Measurements from ENCODE around the gene RAP1A.
A peak's percentile ranks its signal among the peaks of the same experiment; 100 is the strongest.
"Not testable (repeated sequence)": the region's sequence is repeated elsewhere in the genome, so short reads cannot be mapped to it uniquely, and the experiment has no call there.

Gene RAP1A

DNA sequence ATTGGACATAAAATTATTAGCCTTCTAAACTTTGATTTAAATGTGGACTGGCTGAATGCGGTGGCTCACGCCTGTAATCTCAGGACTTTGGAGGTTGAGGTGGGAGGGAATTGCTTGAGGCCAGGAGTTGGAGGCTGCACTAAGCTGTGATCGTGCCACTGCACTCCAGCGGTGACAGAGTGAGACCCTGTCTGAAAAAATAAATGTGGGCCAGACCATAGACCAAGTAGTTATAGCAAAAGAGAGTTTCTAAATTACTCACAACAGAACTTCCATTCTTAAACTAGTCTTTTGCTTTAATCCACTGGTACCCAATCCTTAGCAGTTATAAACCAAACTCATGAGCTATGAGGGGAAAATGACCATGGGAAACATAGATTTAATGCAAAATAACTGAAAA is 35.2 kb downstream of the RAP1A start:
- no peak for DNase-seq (ENCODE audit: low read depth)

DNA sequence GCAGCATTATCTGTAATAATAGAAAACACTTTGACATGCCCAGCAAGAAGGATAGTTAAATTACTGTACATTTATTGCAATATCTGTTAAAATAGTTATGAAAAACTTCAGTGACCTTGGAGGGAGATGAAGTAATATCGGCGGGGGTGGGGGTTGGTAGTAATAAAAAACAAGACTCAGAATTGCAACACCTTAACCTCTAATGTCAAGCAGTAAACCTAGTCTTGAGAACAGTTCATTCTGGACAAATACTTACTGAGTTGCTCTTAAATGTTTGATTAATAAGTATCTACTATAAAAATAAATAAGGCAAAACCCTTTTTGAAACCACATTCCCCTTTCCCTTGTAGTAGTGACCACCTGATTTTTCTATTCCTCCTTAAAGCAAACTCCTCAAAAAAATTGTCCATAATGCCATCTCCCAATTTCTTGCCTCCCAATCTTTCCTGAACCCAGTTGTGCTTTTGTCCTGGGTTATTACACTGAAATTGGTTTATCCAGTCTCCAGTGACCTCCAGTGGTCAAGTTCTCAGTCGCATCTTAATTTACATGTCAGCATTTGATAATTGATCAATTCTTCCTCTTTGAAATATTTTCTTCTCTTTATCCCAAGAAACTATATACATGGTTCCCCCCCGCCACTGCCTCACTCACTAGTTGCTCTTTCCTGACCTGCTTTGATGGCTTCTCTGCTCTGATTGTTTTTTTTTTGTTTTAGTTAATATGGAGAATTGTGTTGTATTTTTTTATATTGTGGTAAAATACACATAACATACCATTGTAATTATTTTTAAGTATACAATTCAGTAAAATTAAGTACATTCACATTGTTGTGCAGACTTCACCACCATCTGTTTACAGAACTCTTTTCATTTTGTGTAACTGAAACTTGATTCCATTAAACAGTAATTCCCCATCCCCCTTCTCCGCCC is 36.8 kb downstream of the RAP1A start:
- peak; percentile 29 for DNase-seq (ENCODE audit: low read depth)
- H3K4me3 ChIP-seq (ENCODE audit: low read depth, low read length) = no peak overlapping the region

More for the DNA sequence above, 35.2 kb downstream of the RAP1A start:
- H3K4me3 ChIP-seq (ENCODE audit: low read depth, low read length) = no peak overlapping the region

DNA sequence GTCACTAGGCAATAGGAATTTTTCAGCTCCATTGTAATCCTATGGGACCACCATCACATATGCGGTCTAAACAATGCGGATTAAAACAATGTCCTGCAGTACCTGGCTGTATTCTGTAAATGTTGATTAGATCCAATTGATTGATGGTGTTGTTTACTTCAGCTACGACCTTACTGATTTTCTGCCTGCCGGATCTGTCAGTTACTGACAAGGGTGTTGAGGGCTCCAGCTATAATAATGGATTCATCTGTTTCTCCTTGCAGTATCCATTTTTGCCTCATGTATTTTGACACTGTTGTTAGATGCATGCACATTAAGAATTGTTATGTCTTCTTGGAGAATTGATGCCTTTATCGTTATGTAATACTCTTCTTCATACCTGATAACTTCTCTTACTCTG is 39.0 kb downstream of the RAP1A start:
- H3K4me3 ChIP-seq (ENCODE audit: low read depth, low read length) = no peak overlapping the region
- DNase-seq (ENCODE audit: low read depth) = no peak

DNA sequence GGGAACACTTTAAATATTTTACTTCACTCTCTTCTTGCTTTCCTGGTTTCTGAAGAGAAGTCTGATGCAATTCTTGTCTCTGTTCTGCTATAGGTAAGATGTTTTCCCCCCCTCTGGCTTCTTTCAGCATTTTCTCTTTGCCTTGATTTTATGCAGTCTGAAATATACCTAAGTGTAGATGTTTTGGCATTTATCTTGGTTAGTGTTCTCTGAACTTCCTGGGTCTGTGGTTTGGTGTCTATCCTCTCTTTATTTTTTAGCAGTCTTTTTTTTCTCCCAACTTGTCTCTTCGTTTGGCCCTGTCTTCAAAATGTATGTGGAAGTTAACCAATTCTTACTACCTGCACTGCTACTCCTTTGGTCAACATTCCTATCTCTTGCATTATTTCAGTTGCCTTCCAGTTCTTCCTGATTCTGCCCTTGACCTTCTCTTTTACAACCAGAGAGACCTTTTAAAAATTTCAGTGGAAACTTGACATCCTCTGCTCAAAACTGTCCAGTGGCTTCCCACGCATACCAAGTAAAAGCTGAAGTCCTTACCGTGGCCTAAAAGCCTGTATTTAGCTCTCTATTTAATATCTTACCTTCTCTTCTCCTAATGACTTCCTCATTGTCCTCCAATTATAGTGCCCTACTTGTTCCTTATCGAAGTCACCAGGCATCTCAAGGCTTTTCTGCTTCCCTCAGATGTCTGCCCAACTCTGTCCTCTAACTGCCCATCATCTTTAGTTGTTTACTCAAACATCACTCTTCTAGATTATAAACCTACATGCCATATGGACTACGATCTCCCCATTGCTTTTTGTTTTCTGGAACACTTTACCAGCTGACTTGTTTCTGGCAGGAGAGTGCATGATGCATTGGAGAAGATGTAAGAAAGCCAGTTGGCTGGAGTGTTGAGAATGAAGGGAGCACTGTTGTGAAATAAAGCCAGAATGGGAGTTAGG is 40.9 kb downstream of the RAP1A start:
- DNase-seq (ENCODE audit: low read depth) = no peak
- H3K4me3 ChIP-seq (ENCODE audit: low read depth, low read length) = no peak overlapping the region

DNA sequence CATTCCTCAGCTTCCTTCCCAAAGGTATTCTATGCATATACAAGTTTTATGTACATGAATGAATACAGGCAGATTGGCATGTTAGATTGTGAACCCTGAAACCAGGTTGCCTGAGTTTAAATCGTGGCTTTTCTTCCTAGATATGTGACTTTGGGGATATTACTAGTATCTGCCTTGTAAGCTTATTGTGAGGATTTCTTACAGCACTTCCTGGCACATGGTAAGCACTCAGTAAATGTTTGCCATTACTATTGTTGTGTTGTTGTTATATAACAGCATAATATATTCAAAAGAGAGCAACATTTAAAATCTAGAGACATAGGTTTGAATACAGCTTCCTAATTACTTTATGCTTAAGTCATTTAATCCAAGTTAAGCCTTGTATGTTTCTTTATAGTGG is 45.1 kb downstream of the RAP1A start:
- no peak overlapping the region for H3K4me3 ChIP-seq (ENCODE audit: low read depth, low read length)
- DNase-seq (ENCODE audit: low read depth) = no peak

DNA sequence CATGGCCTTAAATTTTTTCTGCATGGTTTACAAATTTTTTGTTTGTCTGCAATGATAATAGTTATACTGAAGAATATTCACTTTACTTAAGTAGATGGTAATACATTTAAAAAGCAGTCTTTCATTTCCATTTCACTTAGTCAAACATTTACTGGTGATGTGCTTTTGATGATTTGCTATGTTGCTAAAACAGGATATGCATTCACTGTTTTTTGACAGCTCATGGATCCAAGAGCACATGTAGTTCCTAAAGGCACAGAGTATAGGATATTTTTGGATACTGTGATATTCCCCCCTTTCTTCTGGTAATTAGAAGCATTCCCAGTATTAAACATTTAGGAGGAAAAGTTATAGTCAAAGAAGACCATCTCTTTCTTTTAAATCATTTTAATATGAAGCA is 45.9 kb downstream of the RAP1A start:
- H3K4me3 ChIP-seq (ENCODE audit: low read depth, low read length) = no peak overlapping the region
- no peak for DNase-seq (ENCODE audit: low read depth)

DNA sequence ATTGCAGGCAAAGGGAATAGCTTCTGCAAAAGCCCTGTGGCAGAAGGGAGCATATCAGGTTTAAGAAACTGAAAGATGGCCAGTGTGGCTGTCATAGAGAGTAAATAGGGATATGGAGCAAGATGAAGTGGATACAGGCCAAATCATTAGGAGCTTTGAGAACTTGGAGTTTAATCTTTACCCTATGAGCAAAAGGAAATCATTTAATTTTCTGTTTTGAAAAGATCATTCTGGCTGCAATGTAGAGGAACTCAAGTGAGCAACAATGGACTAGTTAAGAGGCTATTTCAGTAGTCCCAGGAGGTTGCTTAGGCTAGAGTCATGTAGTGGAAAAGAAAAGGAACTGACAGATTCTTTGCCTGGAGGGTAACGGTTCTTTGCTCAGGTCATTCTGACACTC is 47.2 kb downstream of the RAP1A start:
- no peak for DNase-seq (ENCODE audit: low read depth)
- H3K4me3 ChIP-seq (ENCODE audit: low read depth, low read length) = no peak overlapping the region

DNA sequence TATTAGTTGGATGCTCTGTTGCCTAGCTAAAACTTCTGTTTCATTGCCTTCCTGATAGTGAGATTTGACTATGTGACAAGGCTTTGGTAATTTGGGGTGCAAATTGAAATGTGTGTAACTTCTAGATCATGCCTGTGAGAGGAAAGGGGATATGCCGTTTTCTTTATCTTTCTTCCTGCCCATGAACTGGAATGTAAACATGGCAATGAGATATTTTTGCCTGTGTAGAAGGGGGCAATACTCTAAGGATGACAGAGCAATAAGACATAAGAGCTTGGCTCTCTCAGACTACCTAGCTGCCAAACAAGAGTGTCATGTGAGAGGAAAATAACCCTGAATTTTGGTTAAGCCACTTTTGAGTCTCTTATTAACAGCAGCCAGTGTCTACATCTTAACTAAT is 49.7 kb downstream of the RAP1A start:
- no peak for DNase-seq (ENCODE audit: low read depth)
- no peak overlapping the region for H3K4me3 ChIP-seq (ENCODE audit: low read depth, low read length)

DNA sequence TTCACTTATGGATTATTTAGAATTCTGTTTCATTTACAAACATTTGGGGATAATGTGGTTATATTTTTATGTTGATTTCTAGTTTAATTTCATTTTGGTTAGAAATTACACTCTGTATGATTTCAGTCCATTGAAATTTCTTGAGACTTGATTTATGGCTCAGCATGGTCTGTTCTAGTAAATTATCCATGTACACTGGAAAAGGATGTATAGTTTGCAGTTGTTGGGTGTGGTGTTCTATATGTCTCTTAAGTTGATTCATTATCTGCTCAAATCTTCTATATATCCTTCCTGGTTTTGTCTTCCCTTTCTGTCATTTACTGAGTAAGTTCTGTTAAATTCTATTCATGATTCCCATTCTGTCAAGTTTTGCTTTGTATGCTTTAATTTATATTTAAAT is 52.3 kb downstream of the RAP1A start:
- no peak for DNase-seq (ENCODE audit: low read depth)
- no peak overlapping the region for H3K4me3 ChIP-seq (ENCODE audit: low read depth, low read length)

DNA sequence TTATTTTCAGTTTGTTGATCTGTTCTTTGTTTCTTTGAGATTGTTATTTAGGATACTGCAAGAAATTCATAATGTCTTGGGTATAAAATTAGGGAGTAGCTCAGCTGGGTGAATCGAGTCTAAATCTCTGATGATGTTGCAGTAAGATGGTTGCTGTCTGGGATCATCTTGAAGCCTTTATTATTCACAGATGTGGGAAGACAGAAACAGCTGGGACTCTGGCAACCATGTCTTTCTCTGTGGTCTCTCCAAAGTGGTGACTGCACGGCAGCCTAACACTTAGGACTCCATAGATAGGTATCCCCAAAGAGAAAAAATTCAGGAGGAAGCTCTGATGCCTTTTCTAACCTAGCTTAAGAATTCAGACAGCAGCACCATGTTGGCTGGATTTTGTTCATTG is 52.7 kb downstream of the RAP1A start:
- no peak overlapping the region for H3K4me3 ChIP-seq (ENCODE audit: low read depth, low read length)
- no peak for DNase-seq (ENCODE audit: low read depth)

DNA sequence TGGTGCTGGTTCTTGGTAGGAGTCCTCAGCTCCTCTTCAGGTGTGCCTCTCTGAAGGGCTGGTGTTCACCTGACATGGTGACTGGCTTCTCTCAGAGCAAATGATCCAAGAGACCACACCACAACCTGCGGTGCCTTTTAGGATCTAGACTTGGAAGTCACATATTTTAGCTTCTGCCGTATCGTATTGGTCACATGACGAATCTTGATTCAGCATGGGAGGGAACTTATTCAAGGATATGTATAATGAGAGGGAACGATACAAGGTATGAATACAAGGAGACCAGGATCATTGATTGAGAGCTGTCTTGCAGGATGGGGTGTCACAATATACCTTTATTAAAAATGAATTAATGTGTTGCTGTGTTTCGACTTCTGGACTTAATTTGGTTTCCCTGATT is 58.0 kb downstream of the RAP1A start:
- no peak for DNase-seq (ENCODE audit: low read depth)
- H3K4me3 ChIP-seq (ENCODE audit: low read depth, low read length) = no peak overlapping the region

DNA sequence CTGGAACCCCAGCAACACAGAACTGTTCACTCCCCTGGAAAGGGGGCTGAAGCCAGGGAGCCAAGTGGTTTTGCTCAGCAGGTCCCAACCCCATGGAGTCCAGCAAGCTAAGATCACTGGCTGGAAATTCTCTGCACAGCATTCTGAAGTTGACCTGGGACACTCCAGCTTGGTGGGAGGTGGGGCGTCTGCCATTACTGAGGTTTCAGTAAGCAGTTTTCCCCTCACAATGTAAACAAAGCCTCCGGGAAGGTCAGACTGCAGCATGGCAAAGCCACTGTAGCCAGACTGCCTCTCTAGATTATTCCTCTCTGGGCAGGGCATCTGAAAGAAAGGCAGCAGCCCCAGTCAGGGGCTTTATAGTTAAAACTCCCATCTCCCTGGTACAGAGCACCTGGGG is 60.0 kb downstream of the RAP1A start:
- no peak overlapping the region for H3K4me3 ChIP-seq (ENCODE audit: low read depth, low read length)
- no peak for DNase-seq (ENCODE audit: low read depth)

DNA sequence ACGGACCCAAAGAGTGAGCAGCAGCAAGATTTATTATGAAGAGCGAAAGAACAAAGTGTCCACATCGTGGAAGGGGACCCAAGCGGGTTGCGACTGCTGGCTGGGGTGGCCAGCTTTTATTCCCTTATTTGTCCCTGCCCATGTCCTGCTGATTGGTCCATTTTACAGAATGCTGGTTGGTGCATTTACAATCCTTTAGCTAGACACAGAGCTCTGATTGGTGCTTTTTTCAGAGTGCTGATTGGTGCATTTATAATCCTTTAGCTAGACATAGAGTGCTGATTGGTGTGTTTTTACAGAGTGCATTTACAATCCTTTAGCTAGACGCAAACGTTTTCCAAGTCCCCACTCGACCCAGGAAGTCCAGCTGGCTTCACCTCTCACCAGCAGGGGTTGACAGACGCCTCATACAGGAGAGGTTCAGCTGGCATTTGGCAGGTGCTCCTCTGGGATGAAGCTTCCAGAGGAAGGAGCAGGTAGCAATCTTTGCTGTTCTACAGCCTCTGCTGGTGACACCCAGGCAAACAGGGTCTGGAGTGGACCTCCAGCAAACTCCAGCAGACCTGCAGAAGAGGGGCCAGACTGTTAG is 60.7 kb downstream of the RAP1A start:
- not testable (repeated sequence) for DNase-seq (ENCODE audit: low read depth); H3K4me3 ChIP-seq (ENCODE audit: low read depth, low read length)

DNA sequence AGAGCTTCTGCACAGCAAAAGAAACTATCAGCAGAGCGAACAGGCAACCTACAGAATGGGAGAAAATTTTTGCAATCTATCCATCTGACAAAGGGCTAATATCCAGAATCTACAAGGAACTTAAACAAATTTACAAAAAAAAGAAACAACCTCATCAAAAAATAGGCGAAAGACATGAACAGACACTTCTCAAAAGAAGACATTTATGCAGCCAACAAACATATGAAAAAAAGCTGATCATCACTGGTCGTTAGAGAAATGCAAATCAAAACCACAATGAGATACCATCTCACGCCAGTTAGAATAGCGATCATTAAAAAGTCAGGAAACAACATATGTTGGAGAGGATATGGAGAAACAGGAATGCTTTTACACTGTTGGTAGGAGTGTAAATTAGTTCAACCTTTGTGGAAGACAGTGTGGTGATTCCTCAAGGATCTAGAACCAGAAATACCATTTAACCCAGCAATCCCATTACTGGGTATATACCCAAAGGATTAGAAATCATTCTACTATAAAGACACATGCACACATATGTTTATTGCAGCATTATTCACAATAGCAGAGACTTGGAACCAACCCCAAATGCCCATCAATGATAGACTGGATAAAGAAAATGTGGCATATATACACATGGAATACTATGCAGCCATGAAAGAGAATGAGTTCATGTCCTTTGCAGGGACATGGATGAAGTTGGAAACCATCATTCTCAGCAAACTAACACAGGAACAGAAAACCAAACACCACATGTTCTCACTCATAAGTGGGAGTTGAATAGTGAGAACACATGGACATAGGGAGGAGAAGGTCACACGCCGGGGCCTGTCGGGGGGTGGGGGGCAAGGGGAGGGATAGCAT is 65.9 kb downstream of the RAP1A start:
- not testable (repeated sequence) for DNase-seq (ENCODE audit: low read depth); H3K4me3 ChIP-seq (ENCODE audit: low read depth, low read length)

DNA sequence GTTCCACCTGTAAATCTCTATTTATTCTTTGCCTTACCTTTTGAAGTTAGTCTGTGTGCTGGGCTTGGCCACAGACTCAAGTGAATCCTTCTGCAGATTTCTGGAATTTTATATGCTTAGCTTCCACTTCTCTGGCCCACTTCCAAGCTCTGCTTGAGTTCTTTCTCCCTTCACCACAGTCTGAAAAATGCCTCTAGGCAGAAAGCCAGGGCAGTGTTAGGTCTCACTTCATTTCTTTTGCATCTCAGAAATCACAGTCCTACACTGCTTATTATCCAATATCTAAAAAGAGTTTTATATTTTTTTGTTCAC is 70.7 kb downstream of the RAP1A start:
- DNase-seq (ENCODE audit: low read depth) = peak; percentile 80
- H3K4me3 ChIP-seq (ENCODE audit: low read depth, low read length) = no peak overlapping the region

DNA sequence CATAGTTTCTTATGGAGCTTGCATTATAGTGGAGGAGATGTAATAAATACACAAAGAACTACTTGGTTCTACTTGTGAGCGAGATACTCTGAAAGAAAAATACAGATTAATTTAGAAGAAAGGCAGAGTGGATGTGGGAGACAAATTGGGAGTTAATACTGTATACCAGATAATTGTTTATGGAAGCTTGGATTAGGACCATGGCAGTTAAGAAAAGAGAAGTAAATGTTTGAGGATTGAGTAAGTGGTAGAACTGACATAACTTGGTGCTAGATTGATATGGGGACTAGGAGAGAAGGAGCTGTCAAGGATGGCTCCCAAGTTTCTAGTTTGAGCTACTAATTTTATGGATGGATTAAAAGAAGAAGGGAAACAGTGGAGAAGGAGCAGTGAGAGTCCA is 72.3 kb downstream of the RAP1A start:
- H3K4me3 ChIP-seq (ENCODE audit: low read depth, low read length) = no peak overlapping the region
- DNase-seq (ENCODE audit: low read depth) = no peak

DNA sequence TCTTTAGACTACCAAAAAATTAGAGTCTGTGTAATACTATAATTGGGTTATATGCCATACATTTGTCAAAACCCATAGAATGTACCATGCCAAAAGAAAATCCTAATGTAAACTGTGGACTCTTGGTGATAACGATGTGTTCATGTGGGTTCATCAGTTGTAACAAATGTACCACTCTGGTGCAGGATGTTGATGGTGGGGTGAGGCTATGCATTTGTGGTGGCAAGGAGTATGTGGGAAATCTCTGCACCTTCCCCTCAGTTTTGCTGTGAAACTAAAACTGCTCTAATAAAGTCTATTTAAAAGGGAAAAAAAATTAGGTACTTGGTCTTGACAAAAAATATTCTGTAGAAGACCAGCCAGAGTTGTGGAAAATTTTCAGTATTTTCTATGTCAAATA is 76.2 kb downstream of the RAP1A start:
- DNase-seq (ENCODE audit: low read depth) = no peak
- H3K4me3 ChIP-seq (ENCODE audit: low read depth, low read length) = no peak overlapping the region

DNA sequence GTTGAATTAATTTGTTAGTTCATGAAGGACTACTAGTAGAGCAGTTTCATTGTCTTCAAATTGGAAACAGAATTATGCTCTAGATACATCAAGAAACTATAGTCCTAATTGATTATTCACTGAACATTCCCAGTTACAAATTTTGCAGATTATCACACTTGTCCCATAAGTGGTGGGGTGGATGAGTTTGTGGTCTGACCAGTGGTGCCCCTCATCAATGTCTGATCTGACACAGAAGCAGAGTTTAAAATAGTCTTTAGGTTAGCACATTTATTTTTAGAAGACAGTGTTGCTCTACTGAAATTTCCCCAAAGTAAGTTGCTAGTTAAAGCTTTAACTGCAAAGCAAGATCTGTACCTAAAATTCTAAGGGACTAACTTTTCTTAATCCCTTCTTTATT is 76.7 kb downstream of the RAP1A start:
- DNase-seq (ENCODE audit: low read depth) = no peak
- H3K4me3 ChIP-seq (ENCODE audit: low read depth, low read length) = no peak overlapping the region

DNA sequence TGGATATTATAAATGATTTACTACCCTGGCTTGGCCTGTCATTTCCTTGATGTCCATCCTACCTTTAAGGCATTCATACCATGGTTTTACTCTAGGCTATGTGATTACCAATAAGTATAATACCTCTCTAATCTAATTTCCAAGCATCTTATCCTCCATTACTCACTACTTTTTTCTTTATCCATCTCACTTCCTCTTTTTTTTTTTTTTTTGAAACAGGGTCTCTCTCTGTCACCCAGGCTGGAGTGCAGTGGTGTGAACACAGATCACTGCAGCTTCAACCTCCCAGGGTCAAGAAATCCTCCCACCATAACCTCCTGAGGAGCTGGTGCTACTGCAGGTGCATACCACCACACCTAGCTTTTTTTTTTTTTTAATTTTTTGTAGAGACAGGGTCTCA is 79.7 kb downstream of the RAP1A start:
- DNase-seq (ENCODE audit: low read depth) = no peak

More for the DNA sequence above, 79.7 kb downstream of the RAP1A start:
- no peak overlapping the region for H3K4me3 ChIP-seq (ENCODE audit: low read depth, low read length)

Measured in skeletal muscle cell (primary cell).